Fibroblast of the aortic adventitia (primary cell): ENCODE measurements around the gene HOOK2. TPM values are rescaled to one million over a fixed set of nuclear protein-coding genes. Genes with fewer than 3 reads are reported as not detected.

Source experiments
- DNase-seq: peaks from one replicate; pipeline ENCODE4 v3.0.0-alpha.2; 2010; ENCODE audit warnings: low read depth
- H3K4me3 ChIP-seq: 2 replicates; pipeline ENCODE4 v1.5.1; 2011; ENCODE audit warnings: low read depth, mild to moderate bottlenecking, control low read depth, low read length, moderate library complexity
- total RNA-seq: library from RNA; depleted of rRNA; stranded (reverse); fragments of >200 nt; gene quantifications from 2 replicates; pipeline ENCODE4 v1.2.3, GENCODE V29; 2012; ENCODE audit warnings: low replicate concordance
- TF ChIP-seq, protein P1 (sequence below): IDR thresholded peaks from 2 replicates; pipeline ENCODE4 v1.5.1; 2011; ENCODE audit warnings: mild to moderate bottlenecking, low read length, control low read depth, inconsistent platforms; ENCODE audit not compliant: insufficient read depth

HOOK2 gene
- total RNA-seq, 1 donor = 15.5 TPM

DNA sequence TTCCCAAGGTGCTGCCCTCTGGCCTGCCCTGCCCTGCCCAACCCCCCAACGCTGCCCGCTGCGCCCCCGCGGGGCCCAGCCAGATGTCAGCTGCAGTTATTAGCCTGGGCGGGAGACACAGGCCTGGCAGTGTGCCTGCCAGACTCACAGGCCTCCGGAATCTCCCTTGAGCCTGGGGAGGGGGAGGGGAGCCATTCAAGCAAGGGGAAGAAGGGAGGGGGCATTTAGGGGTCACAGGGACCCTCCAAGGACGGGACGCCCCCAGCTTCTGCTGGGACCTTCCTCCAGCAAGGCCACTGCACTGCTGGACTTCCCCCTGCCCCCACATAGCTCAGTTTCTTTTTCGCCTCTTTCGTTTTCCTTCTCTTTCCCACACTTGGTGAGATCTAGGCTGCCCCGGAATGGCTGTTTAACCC, 13.3 kb upstream of the HOOK2 start:
- H3K4me3 ChIP-seq = peak overlapping the region; percentile 57
- TF ChIP-seq, protein P1, sequence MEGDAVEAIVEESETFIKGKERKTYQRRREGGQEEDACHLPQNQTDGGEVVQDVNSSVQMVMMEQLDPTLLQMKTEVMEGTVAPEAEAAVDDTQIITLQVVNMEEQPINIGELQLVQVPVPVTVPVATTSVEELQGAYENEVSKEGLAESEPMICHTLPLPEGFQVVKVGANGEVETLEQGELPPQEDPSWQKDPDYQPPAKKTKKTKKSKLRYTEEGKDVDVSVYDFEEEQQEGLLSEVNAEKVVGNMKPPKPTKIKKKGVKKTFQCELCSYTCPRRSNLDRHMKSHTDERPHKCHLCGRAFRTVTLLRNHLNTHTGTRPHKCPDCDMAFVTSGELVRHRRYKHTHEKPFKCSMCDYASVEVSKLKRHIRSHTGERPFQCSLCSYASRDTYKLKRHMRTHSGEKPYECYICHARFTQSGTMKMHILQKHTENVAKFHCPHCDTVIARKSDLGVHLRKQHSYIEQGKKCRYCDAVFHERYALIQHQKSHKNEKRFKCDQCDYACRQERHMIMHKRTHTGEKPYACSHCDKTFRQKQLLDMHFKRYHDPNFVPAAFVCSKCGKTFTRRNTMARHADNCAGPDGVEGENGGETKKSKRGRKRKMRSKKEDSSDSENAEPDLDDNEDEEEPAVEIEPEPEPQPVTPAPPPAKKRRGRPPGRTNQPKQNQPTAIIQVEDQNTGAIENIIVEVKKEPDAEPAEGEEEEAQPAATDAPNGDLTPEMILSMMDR = no peak
- DNase-seq = peak; percentile 75

GRCh38 chr19:12788042-12788681, 12.8 kb upstream of the HOOK2 start:
- no peak overlapping the region for H3K4me3 ChIP-seq
- TF ChIP-seq, protein P1 = no peak
- DNase-seq = peak; percentile 52

GRCh38 chr19:12787458-12787857, 12.1 kb upstream of the HOOK2 start:
- no peak for DNase-seq
- TF ChIP-seq, protein P1 = no peak
- no peak overlapping the region for H3K4me3 ChIP-seq

- no peak for DNase-seq
- TF ChIP-seq, protein P1 = no peak
- no peak overlapping the region for H3K4me3 ChIP-seq
Observed at GRCh38 chr19:12786952-12787351, 11.6 kb upstream of the HOOK2 start.

DNA sequence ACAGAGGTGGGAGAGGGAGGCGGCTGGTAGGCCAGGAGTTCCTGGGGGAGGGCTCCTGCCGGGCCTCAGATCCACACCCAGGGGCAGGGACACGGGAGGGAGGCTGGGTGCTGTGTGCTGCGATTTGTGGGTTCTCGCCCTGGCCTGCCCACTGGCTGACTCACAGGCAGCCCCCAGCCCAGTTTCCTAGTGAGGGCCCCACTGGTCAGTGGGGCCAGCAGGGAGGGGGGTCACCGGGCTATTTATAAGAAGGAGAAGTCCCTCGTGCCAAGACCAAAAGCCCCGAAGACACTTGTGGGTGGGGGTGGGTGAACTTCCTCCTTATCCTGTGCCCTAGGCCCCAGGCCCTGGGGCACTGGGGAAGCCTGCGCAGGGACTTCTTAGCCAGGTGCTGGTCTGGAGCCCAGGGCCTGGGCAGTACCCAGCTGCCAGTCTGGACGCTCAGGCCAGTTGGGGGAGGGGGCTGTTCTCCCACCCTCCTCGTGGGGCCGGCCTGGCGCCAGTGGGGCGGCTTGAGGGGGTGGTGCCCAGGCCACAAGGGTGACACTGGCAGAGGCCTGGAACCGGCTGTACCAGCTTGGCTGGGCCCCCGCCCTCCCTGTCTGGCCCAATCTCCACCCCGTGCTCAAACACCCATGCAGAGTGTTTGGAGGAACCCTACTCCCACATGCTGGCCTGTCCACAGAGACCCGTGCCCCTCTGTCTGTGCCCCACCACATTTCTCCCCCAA, 11.0 kb upstream of the HOOK2 start:
- TF ChIP-seq, protein P1 = no peak
- H3K4me3 ChIP-seq = no peak overlapping the region
- no peak for DNase-seq

DNA sequence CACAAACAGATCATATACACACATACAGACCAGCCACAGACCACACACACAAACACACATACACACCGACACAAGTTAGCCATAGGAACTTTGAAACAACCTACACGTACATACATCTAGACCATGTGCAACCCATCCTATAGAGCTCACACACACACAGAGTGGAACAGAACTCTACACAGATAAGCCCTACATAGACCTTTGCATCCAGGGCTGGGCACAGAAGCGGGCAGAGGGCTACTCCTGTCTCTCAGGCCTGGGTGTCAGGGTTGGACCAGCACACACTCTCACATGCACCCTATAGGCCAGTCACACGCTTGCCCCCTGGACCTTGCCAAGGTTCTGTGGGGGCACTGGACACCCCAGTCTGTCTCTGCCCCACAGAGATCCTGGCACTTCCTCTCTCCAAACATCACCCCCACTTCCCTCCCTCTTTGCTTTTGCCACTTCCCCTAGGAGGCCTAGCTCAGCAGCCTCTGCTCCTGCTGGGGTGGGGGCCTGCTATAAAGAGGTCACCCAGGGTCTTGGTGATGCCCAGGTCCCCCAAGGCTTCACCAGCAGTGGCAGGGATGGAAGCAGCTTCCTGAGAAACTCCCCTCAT, 10.2 kb upstream of the HOOK2 start:
- no peak overlapping the region for H3K4me3 ChIP-seq
- no peak for DNase-seq
- TF ChIP-seq, protein P1 = no peak
